HG02642 (cell line): ENCODE measurements around the gene PTPRR.

ENCODE experiments used
- ATAC-seq: cut with Tn5 transposase; IDR thresholded peaks from one replicate; pipeline ENCODE4 v1.9.1; 2021; ENCODE audit warnings: mild to moderate bottlenecking; ENCODE audit not compliant: unreplicated experiment, poor library complexity

The PTPRR gene

GRCh38 chr12:70919597-70920035 lies 922 bp downstream of the PTPRR start:
- no peak for ATAC-seq

DNA sequence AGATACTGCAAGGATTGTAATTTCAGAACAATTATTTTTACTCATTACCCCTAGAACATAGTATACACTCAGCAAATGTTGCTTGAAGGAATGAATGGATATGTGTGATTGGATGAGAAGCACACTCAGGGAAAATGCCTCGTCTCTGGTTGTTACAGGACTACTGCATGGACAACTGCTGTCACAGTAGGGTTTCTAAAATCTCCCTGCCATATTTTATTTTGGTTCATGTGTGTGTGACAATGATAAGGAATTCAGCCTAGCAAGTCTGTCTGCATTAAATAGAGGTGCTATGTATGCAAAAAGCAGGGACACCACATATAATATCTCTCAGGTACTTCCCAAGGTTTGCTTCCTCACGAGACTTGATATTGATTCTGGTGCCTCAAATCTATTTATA lies 1.4 kb downstream of the PTPRR start:
- no peak for ATAC-seq

- no peak for ATAC-seq
Measured at GRCh38 chr12:70918321-70918720, 2.2 kb downstream of the PTPRR start.

DNA sequence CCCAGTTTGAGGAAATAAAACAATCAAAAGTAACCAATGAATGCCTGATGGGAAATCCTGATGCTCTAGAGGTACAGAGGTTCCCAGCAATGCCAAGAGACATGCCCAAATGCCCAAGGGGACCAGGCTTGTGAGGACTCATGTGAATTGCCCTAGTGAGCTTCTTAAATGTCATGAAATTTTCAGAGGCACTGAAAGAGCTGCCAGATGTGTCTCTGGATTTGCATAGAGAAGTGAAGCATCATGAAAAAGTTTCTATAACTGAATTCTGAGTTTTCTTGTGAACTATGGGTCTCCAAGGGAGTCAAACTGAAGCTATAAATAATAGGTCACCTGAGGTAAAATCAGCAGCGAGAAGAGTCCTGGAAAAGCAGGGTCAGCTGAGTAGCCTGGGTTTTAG lies 9.9 kb downstream of the PTPRR start:
- ATAC-seq: no peak

- ATAC-seq: no peak
Measured at GRCh38 chr12:70908978-70909377, 11.6 kb downstream of the PTPRR start.

- ATAC-seq: no peak
Measured at GRCh38 chr12:70907412-70907811, 13.1 kb downstream of the PTPRR start.

GRCh38 chr12:70895956-70896355 lies 24.6 kb downstream of the PTPRR start:
- ATAC-seq: no peak

DNA sequence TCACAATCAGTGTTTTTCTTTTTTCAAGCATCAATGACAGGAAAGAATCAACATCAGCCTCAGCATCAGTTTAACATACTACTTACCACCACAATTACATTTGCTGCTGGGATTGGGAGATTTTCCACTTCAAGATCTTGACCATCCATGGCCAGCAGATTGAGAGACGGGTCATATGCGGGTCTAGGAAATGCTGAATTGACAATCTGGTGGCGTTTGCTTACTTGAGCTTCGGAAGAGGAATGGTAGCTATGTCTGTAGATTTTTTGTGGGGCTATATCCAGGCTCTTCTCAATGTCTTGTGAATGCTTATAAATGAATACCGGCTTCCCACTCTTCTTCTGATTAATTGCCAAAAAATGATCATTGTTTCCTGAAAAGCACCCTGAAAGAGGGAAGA lies 27.9 kb downstream of the PTPRR start:
- no peak for ATAC-seq

DNA sequence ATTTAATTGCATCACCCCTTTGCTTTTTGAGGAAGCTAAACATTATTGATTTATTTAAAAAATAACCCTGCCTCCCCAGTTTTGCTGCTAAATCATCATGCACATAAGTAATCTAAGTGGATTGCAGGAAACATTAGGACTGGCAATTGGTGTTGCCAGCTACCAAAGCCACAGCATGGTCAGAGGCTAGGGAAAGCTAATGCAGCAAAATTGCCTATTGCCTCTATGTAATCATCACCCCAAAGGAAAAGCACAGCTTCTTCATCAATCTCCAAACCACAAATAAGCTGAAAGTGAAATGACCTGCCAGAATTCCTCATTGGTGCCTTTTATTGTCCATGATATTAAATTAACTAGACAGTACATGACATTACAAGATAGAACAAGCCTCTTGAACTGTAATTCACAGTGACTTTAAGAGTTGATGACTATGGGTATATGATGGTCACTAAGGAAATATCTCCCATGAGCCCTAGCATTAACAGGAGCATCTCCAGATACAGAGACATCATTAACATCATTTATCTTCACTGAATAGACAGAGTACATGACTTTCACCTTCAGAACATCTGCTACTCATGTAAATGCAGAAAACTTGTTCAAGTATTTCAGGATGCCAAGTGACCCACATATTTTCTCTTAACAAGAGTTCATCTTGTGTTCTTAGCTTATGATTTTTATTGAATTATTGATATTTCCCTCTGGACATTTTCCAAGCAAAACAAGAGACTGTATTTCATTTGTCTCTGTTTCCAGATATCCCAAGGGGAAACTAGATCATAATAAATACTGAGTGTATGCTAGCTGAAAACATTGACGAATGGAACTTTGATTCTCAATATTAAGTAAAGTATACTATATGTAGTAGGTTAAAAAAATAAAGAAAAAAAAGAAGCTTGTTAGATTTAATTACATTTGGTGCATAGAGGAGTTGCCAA lies 29.4 kb downstream of the PTPRR start:
- no peak for ATAC-seq

- no peak for ATAC-seq
Measured at GRCh38 chr12:70885956-70886355, 34.6 kb downstream of the PTPRR start.

DNA sequence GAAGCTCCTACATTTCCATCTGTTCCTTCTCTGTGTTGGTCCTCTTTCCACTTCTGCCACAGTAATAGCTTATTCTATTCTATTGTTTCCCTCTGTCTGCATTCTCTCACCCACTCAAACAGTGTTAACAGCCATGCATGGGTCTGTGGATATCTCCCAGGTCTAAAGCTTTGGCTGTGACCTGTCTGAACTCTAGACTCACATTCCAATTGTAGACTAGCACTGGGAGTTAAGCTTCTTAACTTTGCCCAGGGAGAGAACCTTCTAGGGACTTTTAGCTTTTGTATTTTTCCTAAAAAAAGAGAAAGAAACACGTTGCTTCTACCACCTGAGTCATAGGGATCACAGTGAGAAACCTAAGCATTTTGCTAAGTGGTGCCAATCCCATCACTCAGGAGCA lies 36.7 kb downstream of the PTPRR start:
- no peak for ATAC-seq

- no peak for ATAC-seq
Measured at GRCh38 chr12:70880744-70881143, 39.8 kb downstream of the PTPRR start.

GRCh38 chr12:70876952-70877351 lies 43.6 kb downstream of the PTPRR start:
- no peak for ATAC-seq

DNA sequence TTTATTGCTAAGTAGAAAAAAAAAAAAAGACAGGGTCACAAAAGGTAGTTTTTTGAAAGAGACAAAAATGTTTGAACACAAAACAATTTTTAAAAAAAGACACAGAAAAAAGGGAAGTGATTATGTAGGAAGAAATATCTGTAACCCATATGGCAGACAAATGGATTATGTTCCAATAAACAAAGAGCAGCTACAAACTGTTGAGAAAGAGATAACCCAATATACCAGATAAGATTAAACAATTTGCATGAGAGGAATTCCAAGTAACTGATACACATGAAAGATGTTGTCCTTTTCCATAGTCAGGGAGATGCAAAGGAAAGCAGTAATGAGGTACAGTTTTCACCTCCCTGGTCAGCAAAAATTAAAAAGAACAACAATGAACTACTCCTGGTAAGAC lies 44.9 kb downstream of the PTPRR start:
- ATAC-seq: no peak

DNA sequence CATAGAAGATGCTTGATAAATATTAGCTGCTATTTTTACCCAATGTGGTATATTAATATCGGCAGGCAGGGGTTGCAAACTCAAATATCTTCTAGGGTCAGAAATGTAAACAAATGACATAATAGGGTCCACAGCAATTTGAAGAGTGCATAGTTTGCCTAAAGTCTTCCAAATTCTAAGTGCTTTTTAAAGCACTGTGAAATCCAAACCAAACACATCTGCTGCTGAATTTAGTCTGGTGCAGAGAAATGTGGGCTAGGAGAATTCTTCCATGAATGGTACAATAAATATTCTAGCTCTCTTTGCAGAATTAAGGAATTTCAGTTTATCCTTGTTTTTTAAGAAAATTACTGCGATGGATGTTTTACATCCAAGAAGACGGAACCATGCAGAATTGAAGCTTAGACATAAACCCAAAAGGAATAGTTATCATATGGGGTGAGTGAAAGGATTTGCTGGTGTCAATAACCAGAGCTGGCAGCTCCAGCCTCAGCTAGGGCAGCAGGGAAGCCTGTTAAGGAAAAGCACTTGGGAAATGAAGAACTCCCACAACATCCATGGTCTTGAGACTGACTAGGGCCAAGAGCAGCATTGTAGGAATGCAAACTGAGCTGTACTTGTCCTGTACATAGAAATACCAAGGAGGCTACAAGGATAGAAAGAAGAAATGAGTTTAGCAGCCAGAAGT lies 65.5 kb downstream of the PTPRR start:
- no peak for ATAC-seq

DNA sequence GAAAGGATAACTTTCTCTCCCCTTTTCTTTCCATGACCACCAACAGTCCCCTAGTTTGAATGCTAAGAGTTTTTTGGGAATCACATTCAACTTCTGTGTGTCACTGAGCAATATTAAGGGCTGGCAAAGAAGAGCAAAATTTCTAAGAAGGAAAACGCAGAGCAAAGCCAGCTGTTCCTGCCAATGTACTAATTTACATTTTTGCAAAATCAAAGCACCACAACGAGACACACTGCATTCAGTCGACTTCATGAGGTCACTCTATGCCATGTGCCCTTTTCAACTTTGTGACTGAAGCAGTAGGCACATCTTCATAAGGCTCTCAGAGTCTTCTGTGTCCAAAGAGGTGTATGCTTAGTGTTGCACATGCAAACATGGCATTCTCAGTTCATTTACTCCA lies 66.4 kb downstream of the PTPRR start:
- no peak for ATAC-seq

- ATAC-seq: no peak
Measured at GRCh38 chr12:70853326-70853725, 67.2 kb downstream of the PTPRR start.

GRCh38 chr12:70852416-70853150 lies 68.0 kb downstream of the PTPRR start:
- ATAC-seq: no peak

- ATAC-seq: no peak
Measured at GRCh38 chr12:70849265-70849960, 71.1 kb downstream of the PTPRR start.

GRCh38 chr12:70847871-70848270 lies 72.7 kb downstream of the PTPRR start:
- no peak for ATAC-seq
